NB4 (cell line): Measurements from ENCODE around the gene NR4A1.

Experiments
- MYC ChIP-seq: IDR thresholded peaks from 2 replicates; pipeline ENCODE4 v1.6.1; 2011; ENCODE audit warnings: low read depth, low read length
- TF ChIP-seq, protein P1 (sequence below): IDR thresholded peaks from one replicate; pipeline ENCODE4 v1.5.1; 2012; ENCODE audit warnings: low read depth, low read length

DNA sequence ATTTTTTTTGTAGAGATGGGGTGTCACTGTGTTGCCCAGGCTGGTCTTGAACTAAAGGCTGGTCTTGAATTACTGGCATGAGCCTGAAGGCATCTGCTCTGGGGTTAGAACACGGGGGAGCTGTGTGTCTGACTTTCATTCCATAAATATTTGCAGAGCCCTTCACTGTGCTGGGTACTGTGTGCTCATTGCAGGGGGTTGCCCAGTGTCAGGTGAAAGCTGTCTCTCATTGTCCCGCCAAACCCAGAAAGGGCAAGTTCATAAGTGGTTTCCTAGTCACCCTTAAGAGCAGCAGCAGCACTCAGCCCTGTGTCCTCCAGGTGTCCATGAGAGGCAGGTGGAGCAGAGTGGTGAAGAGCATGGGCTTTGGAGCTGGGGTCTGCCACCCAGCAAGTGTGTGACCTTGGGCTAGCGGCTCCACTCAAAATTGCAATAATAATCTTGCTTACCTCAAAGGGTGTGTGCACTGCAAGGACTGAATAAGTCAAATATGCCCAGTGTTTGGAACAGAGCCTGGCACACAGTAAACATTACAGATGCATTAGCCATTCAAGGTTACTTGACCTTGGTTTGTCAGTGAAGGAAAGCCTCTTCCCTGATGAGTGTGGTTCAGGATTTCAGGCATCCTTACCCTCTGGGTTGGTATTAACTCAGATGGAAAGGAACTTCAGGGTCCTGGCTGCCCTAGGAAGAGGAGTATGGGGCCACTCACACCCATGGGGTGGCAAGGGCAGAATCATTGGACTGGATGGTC, 23.9 kb downstream of the NR4A1 start:
- TF ChIP-seq MYC: no peak
- TF ChIP-seq, protein P1, sequence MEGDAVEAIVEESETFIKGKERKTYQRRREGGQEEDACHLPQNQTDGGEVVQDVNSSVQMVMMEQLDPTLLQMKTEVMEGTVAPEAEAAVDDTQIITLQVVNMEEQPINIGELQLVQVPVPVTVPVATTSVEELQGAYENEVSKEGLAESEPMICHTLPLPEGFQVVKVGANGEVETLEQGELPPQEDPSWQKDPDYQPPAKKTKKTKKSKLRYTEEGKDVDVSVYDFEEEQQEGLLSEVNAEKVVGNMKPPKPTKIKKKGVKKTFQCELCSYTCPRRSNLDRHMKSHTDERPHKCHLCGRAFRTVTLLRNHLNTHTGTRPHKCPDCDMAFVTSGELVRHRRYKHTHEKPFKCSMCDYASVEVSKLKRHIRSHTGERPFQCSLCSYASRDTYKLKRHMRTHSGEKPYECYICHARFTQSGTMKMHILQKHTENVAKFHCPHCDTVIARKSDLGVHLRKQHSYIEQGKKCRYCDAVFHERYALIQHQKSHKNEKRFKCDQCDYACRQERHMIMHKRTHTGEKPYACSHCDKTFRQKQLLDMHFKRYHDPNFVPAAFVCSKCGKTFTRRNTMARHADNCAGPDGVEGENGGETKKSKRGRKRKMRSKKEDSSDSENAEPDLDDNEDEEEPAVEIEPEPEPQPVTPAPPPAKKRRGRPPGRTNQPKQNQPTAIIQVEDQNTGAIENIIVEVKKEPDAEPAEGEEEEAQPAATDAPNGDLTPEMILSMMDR: no peak
